HepG2 (cell line): ENCODE results near the gene ASPHD1. TPM values are rescaled to one million over a fixed set of nuclear protein-coding genes. Genes with fewer than 3 reads are reported as not detected.
A peak's percentile ranks its signal among the peaks of the same experiment; 100 is the strongest.

Source experiments
- ATAC-seq: fragments of 200-7000 bp; cut with Tn5 transposase; 3 replicates; pipeline ENCODE4 v1.9.1; 2020; ENCODE audit warnings: mild to moderate bottlenecking, moderate library complexity
- BruUV-seq: library from RNA; stranded (reverse); fragments of 400-500 nt; replicated peaks from 2 replicates; lab custom pipeline; 2021; lab: Mats Ljungman, UMichigan
- CTCF ChIA-PET: fragments of 300-600 bp; formaldehyde crosslinking; extraction: SDS; loops from one replicate; lab custom pipeline; 2021; ENCODE audit warnings: low total read pairs, inconsistent platforms, low intra/inter-chr PET ratio; lab: Yijun Ruan, JAX
- POLR2A ChIA-PET: fragments of 350-600 bp; sonication (Branson Sonifier 250); formaldehyde crosslinking; loops from one replicate; lab custom pipeline; 2020; ENCODE audit warnings: antibody characterized with exemption, inconsistent platforms; lab: Yijun Ruan, JAX
- DNase-seq: peaks from one replicate; pipeline ENCODE4 v3.0.0-alpha.2; 2015; ENCODE audit warnings: low spot score
- FAIRE-seq: peaks from 3 replicates; lab custom pipeline; 2011; peaks lifted over from hg19 to GRCh38; lab: Jason Lieb, UNC
- H2AFZ ChIP-seq: one replicate; pipeline ENCODE4 v1.6.1; 2011; ENCODE audit warnings: low read length, inconsistent platforms
- H3K27ac ChIP-seq: fragments of 300-600 bp; 3 replicates; pipeline ENCODE4 v1.8.0; 2011; ENCODE audit warnings: mixed run types, mild to moderate bottlenecking, mixed read lengths, low read length, inconsistent platforms; ENCODE audit not compliant: insufficient read depth; ENCODE audit errors: extremely low read length
- H3K27me3 ChIP-seq, 2 experiments: fragments of 200-600 bp in 1 of 2; 2 replicates in 1 of 2; 3 replicates in 1 of 2; pipeline versions ENCODE4 v1.6.0 to v1.8.0; 2011; ENCODE audit warnings: low read length in 2 of 2, mild to moderate bottlenecking in 2 of 2, moderate library complexity in 2 of 2, inconsistent platforms in 1 of 2; ENCODE audit not compliant: insufficient read depth in 2 of 2, control insufficient read depth in 1 of 2
- H3K36me3 ChIP-seq, 2 experiments: fragments of 200-600 bp in 1 of 2; replicated peaks in 1 of 2; 2 replicates in 1 of 2; 3 replicates in 1 of 2; pipeline versions ENCODE4 v1.5.1 to v1.8.0; 2011; ENCODE audit warnings: low read length in 2 of 2, inconsistent platforms in 1 of 2; ENCODE audit not compliant: insufficient read depth in 2 of 2, control insufficient read depth in 1 of 2
- H3K4me1 ChIP-seq: 2 replicates; pipeline ENCODE4 v1.5.1; 2012; ENCODE audit warnings: low read length, inconsistent platforms; ENCODE audit not compliant: insufficient read depth
- H3K4me2 ChIP-seq: 2 replicates; pipeline ENCODE4 v1.6.0; 2011; ENCODE audit warnings: low read depth, low read length, inconsistent platforms
- H3K4me3 ChIP-seq, 3 experiments: fragments of 200-600 bp in 1 of 3; sonication (generic), shearing (Covaris generic) in 1 of 3; replicated peaks in 1 of 3; 2 replicates each; pipeline ENCODE4 v1.5.1; 2011 to 2016; ENCODE audit warnings: low read length in 3 of 3, inconsistent platforms in 2 of 3, low read depth in 2 of 3, mild to moderate bottlenecking in 2 of 3, control low read depth in 1 of 3, mixed read lengths in 1 of 3; ENCODE audit not compliant: insufficient read depth in 1 of 3
- H3K79me2 ChIP-seq: one replicate; pipeline ENCODE4 v1.6.1; 2011; ENCODE audit warnings: low read length, inconsistent platforms; ENCODE audit not compliant: insufficient read depth
- H3K9ac ChIP-seq: 2 replicates; pipeline ENCODE4 v1.6.0; 2011; ENCODE audit warnings: mild to moderate bottlenecking, low read depth, low read length, inconsistent platforms; ENCODE audit not compliant: insufficient read depth
- H3K9me3 ChIP-seq: 2 replicates; pipeline ENCODE4 v1.5.1; 2012; ENCODE audit warnings: mild to moderate bottlenecking, low read length
- H4K20me1 ChIP-seq: 2 replicates; pipeline ENCODE4 v1.6.0; 2011; ENCODE audit warnings: inconsistent platforms, mild to moderate bottlenecking, low read length, moderate library complexity; ENCODE audit not compliant: insufficient read depth
- ZNF180 ChIP-seq: sonication (generic); formaldehyde crosslinking; IDR thresholded peaks from 2 replicates; pipeline ENCODE4 v1.4.0; 2020; ENCODE audit warnings: low read depth, missing genetic modification reagents, borderline replicate concordance
- ZNF652 ChIP-seq: IDR thresholded peaks from 2 replicates; pipeline ENCODE4 v1.6.1; 2016; ENCODE audit warnings: low read depth, borderline replicate concordance
- WGBS: methylation state at CpG from one replicate; pipeline ENCODE4 v1.1.6; 2017; ENCODE audit warnings: low lambda C conversion rate; 5-methylcytosine and 5-hydroxymethylcytosine counted together
- in situ Hi-C: cut with HindIII; loops from 2 replicates; pipeline ENCODE4 v1.10.0; 2017; ENCODE audit warnings: low pct_unique_long_range_greater_than_20kb; ENCODE audit not compliant: extremely low pct_ligation_motif_present
- intact Hi-C: fragments of 100-400 bp; cut with micrococcal nuclease; formaldehyde crosslinking; loops from one replicate; pipeline ENCODE4 v1.10.0; 2022; ENCODE audit not compliant: unreplicated experiment
- polyA plus RNA-seq, 8 experiments: library from polyadenylated mRNA; depleted of rRNA in 3 of 8; stranded (reverse) in 7 of 8; unstranded in 1 of 8; fragments of >200 nt; fragmentation: Illumina TruSeq in 4 of 8; extraction: Trizol in 4 of 8; gene quantifications; 2 replicates each; pipeline versions ENCODE4 v1.2.1 to v1.2.3, GENCODE V29; 2011 to 2016; ENCODE audit warnings: low read depth in 4 of 8, missing spikeins in 1 of 8, mixed read lengths in 1 of 8; ENCODE audit not compliant: insufficient read depth in 1 of 8
- total RNA-seq, 5 experiments: library from RNA; depleted of rRNA; stranded (reverse); fragments of >200 nt; fragmentation: Illumina TruSeq; extraction: Trizol; gene quantifications; 2 replicates each; pipeline ENCODE4 v1.2.3, GENCODE V29; 2016; ENCODE audit warnings: low read depth in 1 of 5
- TF ChIP-seq, protein P1 (sequence below): IDR thresholded peaks from 2 replicates; pipeline ENCODE4 v1.4.0; 2020; ENCODE audit warnings: mild to moderate bottlenecking, missing genetic modification reagents

The ASPHD1 gene
- total and polyA plus RNA-seq, 2 of the 13 experiments (the other 11 are each of a cell fraction or from before 2014, with no cell fraction given) = 13.1 to 19.7 TPM

DNA sequence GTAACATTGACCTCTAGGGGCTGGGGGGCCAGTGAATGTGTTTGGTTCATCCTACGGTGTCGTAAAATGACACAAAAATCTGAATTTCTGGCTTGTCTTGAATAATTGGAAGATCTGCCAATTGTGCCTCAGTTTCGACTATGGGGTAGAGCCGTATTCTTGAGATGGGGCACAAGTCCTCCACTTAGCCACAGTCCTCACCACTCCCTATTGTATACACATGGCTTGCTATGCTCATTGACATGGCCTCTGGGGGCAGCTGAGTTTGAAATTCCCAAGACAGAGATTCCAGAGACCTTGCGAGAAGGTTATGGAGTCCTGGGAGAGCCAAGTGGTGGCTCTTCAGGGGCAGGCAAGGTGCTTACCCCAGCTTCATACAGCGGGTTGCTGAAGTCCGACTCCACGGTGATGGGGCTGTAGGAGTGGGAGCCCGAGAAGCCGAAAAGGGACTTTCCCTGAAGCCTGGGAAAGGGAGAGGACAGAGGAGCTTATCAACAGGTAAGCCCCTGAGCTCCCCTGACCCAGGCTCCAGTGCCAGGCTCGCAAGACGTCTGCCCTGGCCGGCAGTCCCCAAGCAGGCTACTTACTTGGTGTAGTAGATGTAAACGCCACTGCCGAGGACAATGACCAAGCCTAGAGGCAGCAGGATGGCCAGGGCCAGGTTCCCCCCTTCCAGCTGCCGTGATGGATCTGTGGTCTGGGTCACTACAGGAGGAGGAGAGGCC lies 28.3 kb upstream of the ASPHD1 start:
- Histone ChIP-seq H3K79me2 (no peaks in the 10 kb centered on the region), H3K4me3 (no peak overlapping the region), H3K4me2 (no peak overlapping the region), H3K4me1 (no peaks in the 10 kb centered on the region), H3K9ac (no peak overlapping the region), H3K36me3 (no peaks in the 10 kb centered on the region; a peak in 2 of 5 replicates), H4K20me1 (no peaks in the 10 kb centered on the region), H3K9me3 (no peaks in the 10 kb centered on the region), H3K27ac (no peak overlapping the region), H3K27me3 (no peaks in the 10 kb centered on the region), H2AFZ (no peak overlapping the region)
- FAIRE-seq (no peak), DNase-seq (no peak), ATAC-seq (no peak)
- WGBS = 95% methylated on average over 14 of the region's 16 CpGs
- BruUV-seq = no TSS peak
- ChIA-PET POLR2A (interaction anchor here (0.6 to 1.2 kb wide), 2 partner anchors 27 to 50 kb away, joined by 3 read pairs; partner anchors contain the start of gene SEZ6L2), CTCF (no interaction called here)
- in situ Hi-C loops (no loop called here), intact Hi-C loops (no loop called here)
- peak; percentile 99; the same call in 1 of the 2 replicates for TF ChIP-seq ZNF180
- no peak for TF ChIP-seq ZNF652 (CRISPR knock-in tag)
- TF ChIP-seq, protein P1, sequence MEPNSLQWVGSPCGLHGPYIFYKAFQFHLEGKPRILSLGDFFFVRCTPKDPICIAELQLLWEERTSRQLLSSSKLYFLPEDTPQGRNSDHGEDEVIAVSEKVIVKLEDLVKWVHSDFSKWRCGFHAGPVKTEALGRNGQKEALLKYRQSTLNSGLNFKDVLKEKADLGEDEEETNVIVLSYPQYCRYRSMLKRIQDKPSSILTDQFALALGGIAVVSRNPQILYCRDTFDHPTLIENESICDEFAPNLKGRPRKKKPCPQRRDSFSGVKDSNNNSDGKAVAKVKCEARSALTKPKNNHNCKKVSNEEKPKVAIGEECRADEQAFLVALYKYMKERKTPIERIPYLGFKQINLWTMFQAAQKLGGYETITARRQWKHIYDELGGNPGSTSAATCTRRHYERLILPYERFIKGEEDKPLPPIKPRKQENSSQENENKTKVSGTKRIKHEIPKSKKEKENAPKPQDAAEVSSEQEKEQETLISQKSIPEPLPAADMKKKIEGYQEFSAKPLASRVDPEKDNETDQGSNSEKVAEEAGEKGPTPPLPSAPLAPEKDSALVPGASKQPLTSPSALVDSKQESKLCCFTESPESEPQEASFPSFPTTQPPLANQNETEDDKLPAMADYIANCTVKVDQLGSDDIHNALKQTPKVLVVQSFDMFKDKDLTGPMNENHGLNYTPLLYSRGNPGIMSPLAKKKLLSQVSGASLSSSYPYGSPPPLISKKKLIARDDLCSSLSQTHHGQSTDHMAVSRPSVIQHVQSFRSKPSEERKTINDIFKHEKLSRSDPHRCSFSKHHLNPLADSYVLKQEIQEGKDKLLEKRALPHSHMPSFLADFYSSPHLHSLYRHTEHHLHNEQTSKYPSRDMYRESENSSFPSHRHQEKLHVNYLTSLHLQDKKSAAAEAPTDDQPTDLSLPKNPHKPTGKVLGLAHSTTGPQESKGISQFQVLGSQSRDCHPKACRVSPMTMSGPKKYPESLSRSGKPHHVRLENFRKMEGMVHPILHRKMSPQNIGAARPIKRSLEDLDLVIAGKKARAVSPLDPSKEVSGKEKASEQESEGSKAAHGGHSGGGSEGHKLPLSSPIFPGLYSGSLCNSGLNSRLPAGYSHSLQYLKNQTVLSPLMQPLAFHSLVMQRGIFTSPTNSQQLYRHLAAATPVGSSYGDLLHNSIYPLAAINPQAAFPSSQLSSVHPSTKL = no peak
